Suppressor macrophage treated with lipopolysaccharide for 1 hour (primary cell): ENCODE data around the gene EXOC4.
"Not testable (repeated sequence)": the region's sequence is repeated elsewhere in the genome, so short reads cannot be mapped to it uniquely, and the experiment has no call there.

Experiments used
- DNase-seq, 3 donors: peaks; one replicate each; pipeline ENCODE4 v3.0.0-alpha.2; 2020 to 2022

The EXOC4 gene

GRCh38 chr7:133769668-133770067, 516.8 kb downstream of the EXOC4 start:
- DNase-seq = no peak

- peak in 1 of 3 donors; percentile 6 for DNase-seq
These were observed 518.1 kb downstream of the EXOC4 start for GRCh38 chr7:133770863-133771492.

- no peak for DNase-seq
These were observed 519.0 kb downstream of the EXOC4 start for GRCh38 chr7:133771788-133772419.

- no peak for DNase-seq
These were observed 520.7 kb downstream of the EXOC4 start for GRCh38 chr7:133773601-133774000.

GRCh38 chr7:133775201-133775600, 522.3 kb downstream of the EXOC4 start:
- DNase-seq = no peak

- DNase-seq = no peak
These were observed 523.4 kb downstream of the EXOC4 start for GRCh38 chr7:133776266-133776665.

- no peak for DNase-seq
These were observed 524.8 kb downstream of the EXOC4 start for GRCh38 chr7:133777701-133778100.

- no peak for DNase-seq
These were observed 525.6 kb downstream of the EXOC4 start for GRCh38 chr7:133778472-133778871.

- DNase-seq = not testable (repeated sequence)
These were observed 526.7 kb downstream of the EXOC4 start for GRCh38 chr7:133779538-133779937.

GRCh38 chr7:133780912-133781311, 528.0 kb downstream of the EXOC4 start:
- no peak for DNase-seq

GRCh38 chr7:133781486-133782090, 528.7 kb downstream of the EXOC4 start:
- DNase-seq = no peak

- no peak for DNase-seq
These were observed 529.6 kb downstream of the EXOC4 start for GRCh38 chr7:133782470-133782869.

GRCh38 chr7:133783276-133783675, 530.4 kb downstream of the EXOC4 start:
- no peak for DNase-seq

- no peak for DNase-seq
These were observed 531.7 kb downstream of the EXOC4 start for GRCh38 chr7:133784486-133785001.

- no peak for DNase-seq
These were observed 533.6 kb downstream of the EXOC4 start for GRCh38 chr7:133786401-133786937.

- DNase-seq = no peak
These were observed 537.1 kb downstream of the EXOC4 start for GRCh38 chr7:133789974-133790373.

GRCh38 chr7:133790911-133791310, 538.0 kb downstream of the EXOC4 start:
- DNase-seq = no peak

- no peak for DNase-seq
These were observed 541.6 kb downstream of the EXOC4 start for GRCh38 chr7:133794479-133794878.

- no peak for DNase-seq
These were observed 542.3 kb downstream of the EXOC4 start for GRCh38 chr7:133795068-133795665.

- DNase-seq = no peak
These were observed 544.2 kb downstream of the EXOC4 start for GRCh38 chr7:133796782-133797745.

- DNase-seq = peak in 1 of 3 donors; percentile 4
These were observed 545.1 kb downstream of the EXOC4 start for GRCh38 chr7:133797818-133798520.

GRCh38 chr7:133801341-133801740, 548.5 kb downstream of the EXOC4 start:
- no peak for DNase-seq
